HG03039 (cell line): ENCODE data around the gene PAXX.
"Not testable (repeated sequence)": the region's sequence is repeated elsewhere in the genome, so short reads cannot be mapped to it uniquely, and the experiment has no call there.

Source experiments
- ATAC-seq: cut with Tn5 transposase; IDR thresholded peaks from one replicate; pipeline ENCODE4 v1.9.1; 2021; ENCODE audit warnings: mild to moderate bottlenecking, moderate library complexity; ENCODE audit not compliant: unreplicated experiment

PAXX gene

GRCh38 chr9:137030006-137030405 lies 37.8 kb downstream of the PAXX start:
- no peak for ATAC-seq

- no peak for ATAC-seq
Observed at GRCh38 chr9:137030538-137031527, 38.6 kb downstream of the PAXX start.

- ATAC-seq, result no peak
Observed at GRCh38 chr9:137031904-137032640, 39.9 kb downstream of the PAXX start, which contains the start of gene FUT7. TSS of gene FUT7 (minus strand) at chr9:137032088. CDS start at chr9:137031991, 97 bp downstream.

GRCh38 chr9:137032858-137033257 lies 40.6 kb downstream of the PAXX start:
- no peak for ATAC-seq

GRCh38 chr9:137033481-137033880 lies 41.3 kb downstream of the PAXX start:
- ATAC-seq, result not testable (repeated sequence)

GRCh38 chr9:137034039-137034708 lies 42.0 kb downstream of the PAXX start:
- ATAC-seq, result no peak

- ATAC-seq, result peak; percentile 50
Observed at GRCh38 chr9:137034709-137035506, 42.7 kb downstream of the PAXX start.

GRCh38 chr9:137035507-137035834 lies 43.2 kb downstream of the PAXX start:
- no peak for ATAC-seq

- ATAC-seq, result no peak
Observed at GRCh38 chr9:137035937-137036336, 43.7 kb downstream of the PAXX start.

- ATAC-seq, result no peak
Observed at GRCh38 chr9:137037035-137037434, 44.8 kb downstream of the PAXX start.

GRCh38 chr9:137037483-137037882 lies 45.3 kb downstream of the PAXX start:
- ATAC-seq, result no peak

- ATAC-seq, result no peak
Observed at GRCh38 chr9:137038916-137039315, 46.7 kb downstream of the PAXX start.

- no peak for ATAC-seq
Observed at GRCh38 chr9:137039611-137040366, 47.6 kb downstream of the PAXX start.

- ATAC-seq, result no peak
Observed at GRCh38 chr9:137040568-137040967, 48.3 kb downstream of the PAXX start.

GRCh38 chr9:137041124-137041523 lies 48.9 kb downstream of the PAXX start:
- ATAC-seq, result no peak

- no peak for ATAC-seq
Observed at GRCh38 chr9:137042751-137043727, 50.8 kb downstream of the PAXX start.
